Measurements from ENCODE around the gene BMPER.

Gene BMPER

DNA sequence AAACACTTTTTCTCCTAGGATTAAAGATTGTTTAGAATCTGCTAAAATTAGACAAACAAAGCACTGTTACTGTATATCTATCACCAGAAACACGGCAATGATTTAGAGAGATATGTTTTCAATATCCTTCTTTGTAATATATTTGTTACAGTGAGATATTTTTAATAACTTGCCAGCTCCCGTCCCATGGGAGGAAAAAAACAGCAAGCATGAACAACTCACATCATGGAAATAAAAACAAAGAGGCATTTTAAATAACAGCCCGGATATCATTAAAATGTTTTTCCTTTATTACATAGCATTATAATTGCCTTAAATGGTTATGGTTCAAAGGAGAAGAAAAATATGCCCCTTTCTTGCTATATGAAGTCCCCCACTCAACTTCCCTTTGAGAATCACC, 272.1 kb downstream of the BMPER start:
- TF ChIP-seq, protein P1, sequence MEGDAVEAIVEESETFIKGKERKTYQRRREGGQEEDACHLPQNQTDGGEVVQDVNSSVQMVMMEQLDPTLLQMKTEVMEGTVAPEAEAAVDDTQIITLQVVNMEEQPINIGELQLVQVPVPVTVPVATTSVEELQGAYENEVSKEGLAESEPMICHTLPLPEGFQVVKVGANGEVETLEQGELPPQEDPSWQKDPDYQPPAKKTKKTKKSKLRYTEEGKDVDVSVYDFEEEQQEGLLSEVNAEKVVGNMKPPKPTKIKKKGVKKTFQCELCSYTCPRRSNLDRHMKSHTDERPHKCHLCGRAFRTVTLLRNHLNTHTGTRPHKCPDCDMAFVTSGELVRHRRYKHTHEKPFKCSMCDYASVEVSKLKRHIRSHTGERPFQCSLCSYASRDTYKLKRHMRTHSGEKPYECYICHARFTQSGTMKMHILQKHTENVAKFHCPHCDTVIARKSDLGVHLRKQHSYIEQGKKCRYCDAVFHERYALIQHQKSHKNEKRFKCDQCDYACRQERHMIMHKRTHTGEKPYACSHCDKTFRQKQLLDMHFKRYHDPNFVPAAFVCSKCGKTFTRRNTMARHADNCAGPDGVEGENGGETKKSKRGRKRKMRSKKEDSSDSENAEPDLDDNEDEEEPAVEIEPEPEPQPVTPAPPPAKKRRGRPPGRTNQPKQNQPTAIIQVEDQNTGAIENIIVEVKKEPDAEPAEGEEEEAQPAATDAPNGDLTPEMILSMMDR (IDR thresholded peaks at IDR 0.05; ENCODE audit: low read depth, low read length) = no peak
- in situ Hi-C loops (cut with HindIII; ENCODE audit: low sequenced_read_pairs) = no loop called here
- no peak for DNase-seq (ENCODE audit: low read depth, low spot score)
- no peak overlapping the region for H3K4me3 ChIP-seq (ENCODE audit: low read depth, low read length)

- H3K4me3 ChIP-seq (ENCODE audit: low read depth, low read length) = no peak overlapping the region
- TF ChIP-seq, protein P1 (IDR thresholded peaks at IDR 0.05; ENCODE audit: low read depth, low read length) = no peak
- DNase-seq (ENCODE audit: low read depth, low spot score) = no peak
- in situ Hi-C loops (cut with HindIII; ENCODE audit: low sequenced_read_pairs) = no loop called here
Observed at GRCh38 chr7:34181271-34181958, 276.1 kb downstream of the BMPER start.

DNA sequence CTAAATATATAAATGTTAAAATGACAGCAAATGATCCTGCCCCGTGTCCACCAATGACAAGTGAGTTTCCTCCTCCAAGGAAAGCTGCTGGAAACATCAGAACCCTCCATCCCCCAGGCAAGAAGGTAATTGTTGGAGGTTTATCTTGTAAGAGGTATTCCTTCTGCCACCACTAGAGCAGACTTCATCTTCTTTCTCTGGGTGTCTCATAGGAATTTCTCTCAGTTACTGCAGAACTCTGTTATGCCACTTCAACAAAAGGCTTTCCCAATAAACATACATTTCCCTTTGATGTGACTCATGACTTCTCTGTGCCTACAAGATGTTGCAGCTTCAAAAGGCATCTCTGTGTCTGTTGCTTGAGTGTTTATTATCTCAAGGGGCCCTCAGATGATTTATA, 279.1 kb downstream of the BMPER start:
- H3K4me3 ChIP-seq (ENCODE audit: low read depth, low read length) = no peak overlapping the region
- TF ChIP-seq, protein P1 (IDR thresholded peaks at IDR 0.05; ENCODE audit: low read depth, low read length) = no peak
- in situ Hi-C loops (cut with HindIII; ENCODE audit: low sequenced_read_pairs) = no loop called here
- no peak for DNase-seq (ENCODE audit: low read depth, low spot score)

DNA sequence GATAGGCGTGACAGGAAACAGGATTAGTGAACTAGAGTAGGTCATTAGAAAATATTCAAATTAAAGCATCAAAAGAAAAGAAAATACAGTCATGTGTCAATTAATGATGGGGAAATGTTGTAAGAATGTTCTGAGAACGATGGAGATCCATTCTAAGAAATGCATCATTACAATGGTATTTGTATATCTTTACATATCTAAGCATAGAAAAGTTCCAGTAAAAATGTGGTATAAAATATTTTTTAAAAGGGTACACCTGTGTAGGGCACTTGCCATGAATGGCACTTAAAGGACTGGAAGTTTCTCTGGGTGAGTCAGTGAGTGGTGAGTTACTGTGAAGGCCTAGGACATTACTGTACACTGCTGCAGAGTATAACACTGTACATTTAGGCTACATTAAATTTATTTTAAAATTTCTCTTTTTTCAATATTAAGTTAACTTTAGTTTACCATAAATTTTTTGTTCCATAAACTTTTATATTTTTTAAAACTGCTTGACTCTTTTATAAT, 282.5 kb downstream of the BMPER start:
- in situ Hi-C loops (cut with HindIII; ENCODE audit: low sequenced_read_pairs) = no loop called here
- H3K4me3 ChIP-seq (ENCODE audit: low read depth, low read length) = no peak overlapping the region
- TF ChIP-seq, protein P1 (IDR thresholded peaks at IDR 0.05; ENCODE audit: low read depth, low read length) = no peak
- no peak for DNase-seq (ENCODE audit: low read depth, low spot score)

DNA sequence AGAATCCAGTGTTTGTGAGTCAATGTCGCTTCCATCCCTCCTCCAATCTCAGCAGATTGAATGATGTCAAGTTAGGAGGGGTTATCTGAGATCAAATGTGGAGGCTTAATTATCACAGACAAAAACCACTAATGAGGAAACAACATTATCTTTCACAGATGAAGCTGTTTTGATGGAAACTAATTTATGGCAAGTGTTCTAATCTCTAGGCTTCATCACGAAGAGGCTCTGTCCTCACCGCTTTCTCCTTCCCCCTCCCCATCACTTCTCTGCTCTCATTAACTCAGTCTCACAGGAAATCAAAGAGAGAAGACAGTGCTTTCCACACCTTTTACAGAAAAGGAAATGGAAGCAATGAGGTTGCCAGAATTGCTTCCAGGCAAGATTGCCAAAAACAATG, 283.7 kb downstream of the BMPER start:
- TF ChIP-seq, protein P1 (IDR thresholded peaks at IDR 0.05; ENCODE audit: low read depth, low read length) = no peak
- DNase-seq (ENCODE audit: low read depth, low spot score) = no peak
- H3K4me3 ChIP-seq (ENCODE audit: low read depth, low read length) = no peak overlapping the region
- in situ Hi-C loops (cut with HindIII; ENCODE audit: low sequenced_read_pairs) = no loop called here

DNA sequence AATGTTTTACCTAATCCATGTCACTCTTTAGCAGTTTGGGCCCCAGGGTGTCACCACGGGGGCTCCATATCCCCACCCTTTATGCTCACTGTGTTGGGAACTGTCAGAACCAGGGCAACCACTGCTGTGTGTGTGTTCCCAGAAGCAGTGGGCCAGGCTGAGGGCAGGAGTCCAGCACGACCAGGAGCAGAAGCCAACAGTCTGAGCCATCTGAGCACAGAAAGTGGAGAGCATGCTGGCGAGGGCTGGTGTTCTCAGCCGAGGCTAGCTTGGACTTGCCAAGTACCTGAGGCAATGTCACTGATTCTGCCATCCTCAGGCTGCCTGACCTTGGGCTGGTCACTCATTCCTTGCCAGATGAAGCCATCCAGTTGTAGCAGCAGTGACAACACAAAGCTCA, 285.0 kb downstream of the BMPER start:
- DNase-seq (ENCODE audit: low read depth, low spot score) = no peak
- H3K4me3 ChIP-seq (ENCODE audit: low read depth, low read length) = no peak overlapping the region
- TF ChIP-seq, protein P1 (IDR thresholded peaks at IDR 0.05; ENCODE audit: low read depth, low read length) = no peak
- in situ Hi-C loops (cut with HindIII; ENCODE audit: low sequenced_read_pairs) = no loop called here
